ENCODE measurements around the gene RNASET2.

Gene RNASET2

DNA sequence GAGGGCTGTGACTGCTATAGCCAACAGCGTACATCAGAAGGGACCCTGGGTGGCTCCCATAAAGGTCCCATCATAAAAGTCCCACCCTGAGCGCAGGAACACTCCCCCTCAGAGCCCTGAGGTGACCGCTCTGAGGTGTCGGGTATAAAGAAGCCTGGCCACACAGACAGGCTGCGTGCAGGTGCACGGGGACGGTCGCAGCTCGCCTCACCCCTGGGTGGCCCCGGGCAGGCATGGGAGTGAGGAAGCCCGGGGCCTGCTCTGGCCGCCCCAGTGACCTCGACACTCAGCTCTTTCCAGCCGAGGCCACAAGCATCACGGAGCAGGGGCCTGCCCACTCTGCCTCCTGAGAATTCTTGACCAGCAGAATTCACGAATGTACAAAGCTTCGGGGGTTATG lies 14.4 kb upstream of the RNASET2 start:
- no peak for DNase-seq (ENCODE audit: extremely low read depth in 1 of 2, low read depth in 1 of 2)

DNA sequence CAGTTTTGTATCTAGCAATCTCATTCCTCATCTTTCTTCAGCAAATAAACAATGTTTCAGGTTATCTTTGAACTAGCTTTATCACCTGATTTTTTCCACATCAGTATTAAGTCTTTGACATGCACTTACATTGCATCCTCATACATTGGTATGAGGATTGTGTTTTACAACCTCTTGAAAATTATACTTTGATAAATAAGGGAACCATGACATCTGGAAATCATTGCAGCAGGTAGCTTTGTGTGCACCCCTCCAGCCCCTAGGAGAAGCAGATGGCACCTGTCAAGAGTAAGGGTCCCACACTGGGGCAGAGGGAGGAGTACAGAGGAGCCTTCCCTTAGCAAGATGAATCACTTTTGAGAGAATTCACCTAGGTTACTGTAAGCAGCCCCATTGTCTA lies 13.7 kb upstream of the RNASET2 start:
- no peak for DNase-seq (ENCODE audit: extremely low read depth in 1 of 2, low read depth in 1 of 2)

DNA sequence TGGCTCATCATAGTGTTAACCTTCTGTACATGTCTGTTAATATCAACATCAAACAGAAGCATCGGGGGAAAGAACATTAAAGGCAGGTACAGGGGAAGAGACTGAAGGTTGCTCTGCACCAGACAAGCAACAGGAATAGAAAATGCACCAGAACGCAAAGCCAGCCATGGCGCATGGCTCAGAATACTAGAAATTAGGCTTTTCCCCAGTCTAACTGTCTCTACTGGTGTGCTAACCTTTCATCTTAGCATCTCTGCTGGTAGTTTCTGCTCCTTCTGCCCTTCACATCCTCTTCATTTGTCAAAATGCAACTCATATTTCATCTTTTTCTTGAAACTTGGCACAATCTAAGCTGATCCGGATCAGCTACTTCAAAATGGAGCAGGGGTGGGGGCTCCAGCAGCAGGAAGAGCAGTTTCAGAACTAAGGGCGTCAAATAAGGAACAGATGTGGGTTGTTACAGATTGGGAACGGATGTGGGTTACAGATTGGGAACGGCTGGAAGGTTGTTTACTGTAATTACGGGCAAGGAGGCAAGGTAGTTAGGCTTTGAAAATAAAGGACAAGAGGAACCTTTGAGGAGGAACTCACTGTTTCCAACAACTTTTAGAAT lies 13.1 kb upstream of the RNASET2 start:
- no peak for DNase-seq (ENCODE audit: extremely low read depth in 1 of 2, low read depth in 1 of 2)

DNA sequence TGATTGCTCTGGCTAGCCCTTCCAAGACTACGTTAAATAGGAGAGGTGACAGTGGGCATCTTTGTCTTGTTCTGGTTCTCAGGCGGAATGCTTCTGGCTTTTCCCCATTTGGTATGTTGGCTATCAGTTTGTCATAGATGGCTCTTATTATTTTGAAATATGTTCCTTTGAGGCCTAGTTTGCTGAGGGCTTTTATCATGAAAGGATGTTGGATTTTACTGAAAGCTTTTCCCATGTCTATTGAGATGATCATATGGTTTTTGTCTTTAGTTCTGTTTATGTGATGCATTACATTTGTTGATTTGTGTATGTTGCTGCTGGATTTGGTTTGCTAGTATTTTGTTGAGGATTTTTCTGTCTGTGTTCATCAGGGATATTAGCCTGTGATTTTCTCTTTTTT lies 9.9 kb upstream of the RNASET2 start:
- no peak for DNase-seq (ENCODE audit: extremely low read depth in 1 of 2, low read depth in 1 of 2)

DNA sequence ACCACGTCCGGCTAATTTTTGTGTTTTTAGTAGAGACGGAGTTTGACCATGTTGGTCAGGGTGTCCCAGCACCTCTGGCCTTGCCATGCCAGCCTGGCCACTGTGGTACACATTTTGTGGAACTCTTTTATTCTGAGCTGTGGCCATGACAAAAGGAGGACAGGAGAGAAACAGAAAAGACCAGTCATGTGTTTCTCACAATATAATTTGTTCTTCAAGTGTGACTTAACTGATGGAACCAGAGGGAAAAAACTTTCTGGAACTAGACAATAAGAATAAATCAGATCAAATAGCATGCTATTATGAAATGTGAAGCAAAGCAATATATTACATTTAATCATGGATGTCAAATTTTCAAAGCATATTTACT lies 4.2 kb upstream of the RNASET2 start:
- no peak for DNase-seq (ENCODE audit: extremely low read depth in 1 of 2, low read depth in 1 of 2)

DNA sequence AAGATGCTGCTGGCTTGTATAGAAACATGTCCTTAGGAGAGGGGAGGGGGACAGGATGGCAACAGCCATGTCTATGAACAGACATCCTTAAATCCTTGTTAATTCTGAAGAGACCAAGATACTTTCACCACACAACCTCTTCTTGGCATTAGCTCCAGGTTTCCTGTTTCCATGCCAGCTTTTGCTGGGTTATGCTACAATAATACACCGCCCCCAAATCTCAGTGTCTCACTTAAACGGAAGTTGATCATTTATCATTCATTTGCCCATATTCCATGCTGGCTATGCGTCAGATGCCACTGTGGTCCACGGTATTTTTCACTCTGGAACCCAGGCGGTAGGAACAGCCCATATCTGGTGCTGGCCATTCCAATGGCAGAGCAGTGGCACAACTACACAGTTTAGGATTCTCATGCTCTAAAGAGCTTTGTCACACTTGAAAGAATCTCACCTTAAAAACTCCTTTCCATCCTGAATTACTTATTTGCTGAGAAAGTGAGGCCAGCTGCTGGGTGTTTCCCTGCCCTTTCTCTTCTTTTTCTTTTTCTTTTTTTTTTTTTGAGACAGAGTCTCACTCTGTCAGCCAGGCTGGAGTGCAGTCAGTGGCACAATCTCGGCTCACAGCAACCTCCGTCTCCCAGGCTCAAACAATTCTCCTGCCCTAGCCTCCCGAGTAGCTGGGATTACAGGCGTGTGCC lies 3.7 kb upstream of the RNASET2 start:
- DNase-seq (ENCODE audit: extremely low read depth in 1 of 2, low read depth in 1 of 2): no peak

DNA sequence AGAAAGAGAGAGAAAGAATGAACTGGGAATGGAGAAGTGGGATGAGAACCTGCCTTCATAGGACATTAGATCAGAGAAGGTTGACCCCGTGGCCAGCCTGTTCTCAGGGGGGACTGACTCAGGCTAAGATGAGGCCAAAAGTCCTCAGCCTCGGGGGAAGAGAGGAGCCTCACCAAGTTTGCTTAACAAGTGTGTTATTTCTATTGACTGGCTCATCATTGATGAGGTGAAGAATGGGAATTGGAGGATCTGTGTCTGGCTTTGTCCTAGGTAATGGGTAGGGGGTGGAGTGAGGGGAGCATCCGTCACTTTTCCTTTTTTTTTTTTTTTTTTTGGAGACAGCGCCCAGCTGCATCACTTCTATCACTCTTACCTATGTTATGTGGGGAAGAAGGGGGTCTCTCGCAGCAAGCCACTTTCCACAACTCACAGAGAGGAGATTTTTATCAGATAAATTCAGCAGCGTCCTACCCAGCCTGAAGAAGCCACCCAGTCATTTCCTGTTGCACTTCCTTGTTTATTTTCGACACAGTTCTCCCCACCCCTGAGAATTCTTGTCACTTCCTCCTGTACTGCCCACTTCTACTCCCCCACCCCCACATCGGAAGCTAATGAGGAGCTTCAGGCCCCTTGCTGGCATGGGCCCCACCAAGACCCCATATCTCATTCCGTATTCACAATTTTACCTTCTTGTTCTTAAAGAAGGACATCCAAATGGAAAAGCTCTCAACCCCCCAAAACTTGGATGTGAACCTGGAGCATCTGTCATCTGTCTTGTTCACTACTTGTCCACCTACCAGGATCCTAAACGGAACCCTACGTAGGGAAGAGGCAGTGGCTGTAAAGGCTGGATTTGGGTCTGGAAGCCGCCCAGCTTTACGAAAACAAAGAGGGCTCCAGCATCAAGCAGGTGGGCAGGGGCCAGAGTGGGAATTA lies 2.8 kb upstream of the RNASET2 start:
- no peak for DNase-seq (ENCODE audit: extremely low read depth in 1 of 2, low read depth in 1 of 2)

DNA sequence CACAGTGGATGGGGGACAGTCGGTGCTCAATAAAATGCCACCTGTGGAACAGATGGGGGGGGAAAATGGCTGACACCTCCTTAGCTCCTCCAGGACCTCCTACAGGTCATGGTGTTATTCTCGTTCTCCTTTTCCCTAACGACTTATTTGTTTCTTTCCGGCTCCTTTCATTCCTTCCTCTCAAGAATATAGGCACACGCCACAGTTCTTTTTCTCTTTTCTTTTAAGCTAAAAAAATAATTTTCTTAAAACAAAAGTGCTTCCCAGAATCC lies 1.4 kb upstream of the RNASET2 start:
- DNase-seq (ENCODE audit: extremely low read depth in 1 of 2, low read depth in 1 of 2): no peak

DNA sequence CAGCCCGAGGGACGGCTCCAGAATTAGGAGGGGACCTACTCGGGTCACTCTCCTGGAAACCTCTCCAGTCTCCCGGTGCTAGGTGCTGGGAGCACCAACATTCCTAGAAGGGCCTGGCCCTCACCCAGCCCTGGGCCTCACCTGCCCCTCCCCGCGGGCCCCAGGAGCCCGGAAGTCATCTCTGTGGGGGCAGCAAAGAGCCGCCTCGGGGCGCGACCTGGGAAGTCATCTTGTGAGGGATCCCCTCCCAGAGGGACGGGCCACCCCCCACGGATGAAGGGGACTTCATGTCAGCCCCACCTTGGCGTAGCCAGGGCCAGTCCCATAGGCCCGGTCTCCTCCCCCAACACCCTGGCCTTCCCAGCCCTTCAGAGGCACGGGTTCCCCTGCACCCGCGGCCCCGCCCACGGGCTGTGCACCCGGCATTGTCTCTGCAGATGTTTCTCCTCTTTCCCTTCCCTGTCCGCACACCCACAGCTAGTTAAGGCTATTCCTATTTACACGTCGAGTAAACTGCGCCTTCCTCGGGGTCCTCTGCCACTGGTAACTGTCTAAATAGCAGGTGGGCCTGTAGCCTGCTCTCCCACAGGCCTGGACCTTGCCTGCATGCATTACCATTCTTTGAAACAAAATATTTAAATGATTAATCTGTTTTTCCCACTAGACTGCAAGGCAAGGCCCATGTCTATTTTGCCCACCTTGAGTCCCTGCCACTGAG lies 896 bp upstream of the RNASET2 start:
- no peak for DNase-seq (ENCODE audit: extremely low read depth in 1 of 2, low read depth in 1 of 2)

DNA sequence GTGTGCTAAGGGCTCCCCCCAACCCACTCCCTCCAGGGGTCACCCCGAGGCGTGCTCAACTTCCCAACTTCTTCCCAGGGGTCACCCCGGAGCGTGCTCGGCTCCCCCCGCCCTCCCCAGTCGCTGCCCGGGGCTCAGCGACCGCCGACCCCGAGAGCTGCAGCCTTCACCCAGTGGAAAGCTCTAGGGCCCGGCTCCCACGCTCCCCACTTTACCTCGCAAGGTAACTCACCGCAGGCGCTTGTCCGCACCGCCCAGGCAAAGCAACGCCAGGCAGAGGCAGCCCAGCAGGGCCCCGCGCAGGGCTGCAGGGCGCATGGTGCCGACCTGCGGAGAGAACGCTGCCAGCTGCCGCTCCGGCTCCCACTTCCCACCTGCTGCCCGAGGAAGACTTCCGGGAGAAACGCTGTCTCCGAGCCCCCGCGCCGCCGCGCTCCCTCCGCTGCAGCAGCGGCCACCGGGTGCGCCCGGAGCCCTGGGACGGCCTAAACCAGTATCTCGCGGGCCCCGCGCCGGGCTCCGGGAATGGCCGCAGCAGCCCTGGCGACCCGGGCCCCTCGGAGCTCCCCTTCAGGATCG lies 396 bp downstream of the RNASET2 start:
- DNase-seq (ENCODE audit: extremely low read depth in 1 of 2, low read depth in 1 of 2): no peak

DNA sequence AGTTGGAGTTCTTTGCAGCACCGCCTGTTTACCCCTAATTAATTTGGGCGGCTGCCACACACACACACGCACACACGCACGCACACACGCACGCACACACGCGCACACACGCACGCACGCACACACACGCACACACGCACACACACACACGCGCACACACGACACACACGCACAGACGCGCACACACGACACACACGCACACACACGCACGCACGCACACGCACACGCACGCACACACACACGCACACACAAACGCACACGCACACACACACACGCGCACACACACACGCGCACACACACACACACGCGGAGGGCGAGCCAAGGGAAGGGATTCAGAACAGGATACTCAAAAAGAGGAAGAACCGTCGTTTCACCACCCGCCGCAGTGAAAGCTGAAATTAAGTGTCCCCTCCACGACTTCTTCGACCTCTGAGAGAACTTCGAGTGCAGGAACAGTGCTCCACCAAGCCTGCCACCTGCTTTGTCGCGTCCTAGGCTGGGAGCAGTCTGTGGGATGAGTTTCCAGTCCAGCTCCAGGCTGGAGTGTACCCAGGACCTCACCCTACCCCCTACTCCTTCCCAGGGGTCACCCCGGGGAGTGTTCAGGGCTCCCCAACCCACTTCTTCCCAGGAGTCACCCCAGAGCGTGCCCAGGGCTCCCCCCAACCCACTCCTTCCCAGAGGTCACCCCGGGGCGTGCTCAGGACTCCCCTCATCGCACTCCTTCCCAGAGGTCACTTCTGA lies 1.1 kb downstream of the RNASET2 start:
- DNase-seq (ENCODE audit: extremely low read depth in 1 of 2, low read depth in 1 of 2): no peak

DNA sequence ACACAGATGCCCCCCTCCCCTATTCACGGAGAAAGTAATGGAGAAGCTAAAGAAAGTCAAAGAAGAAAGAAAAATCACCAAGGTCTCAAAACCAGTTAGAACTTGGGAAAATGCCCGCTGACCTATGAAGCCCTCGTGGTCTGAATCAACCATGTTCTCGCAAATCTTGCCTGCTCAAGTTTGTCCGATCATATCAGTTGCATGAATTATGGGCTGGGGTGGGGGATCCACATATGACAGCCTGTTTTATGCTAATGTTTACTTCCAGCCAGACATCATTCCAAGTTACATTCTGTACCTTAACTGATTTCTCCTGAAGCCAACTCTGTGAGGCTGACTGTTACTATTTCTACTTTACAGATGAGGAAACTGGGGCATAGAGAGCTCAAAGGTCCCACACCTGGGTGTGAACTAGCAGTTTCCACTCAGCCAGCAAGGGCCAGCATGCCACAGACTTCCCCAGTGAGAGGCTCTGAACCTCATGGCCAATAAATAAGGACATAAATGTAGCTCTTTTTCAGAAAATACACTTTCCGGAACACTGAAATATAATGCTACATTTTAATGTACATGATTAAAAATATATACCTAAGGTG lies 2.1 kb downstream of the RNASET2 start:
- no peak for DNase-seq (ENCODE audit: extremely low read depth in 1 of 2, low read depth in 1 of 2)

DNA sequence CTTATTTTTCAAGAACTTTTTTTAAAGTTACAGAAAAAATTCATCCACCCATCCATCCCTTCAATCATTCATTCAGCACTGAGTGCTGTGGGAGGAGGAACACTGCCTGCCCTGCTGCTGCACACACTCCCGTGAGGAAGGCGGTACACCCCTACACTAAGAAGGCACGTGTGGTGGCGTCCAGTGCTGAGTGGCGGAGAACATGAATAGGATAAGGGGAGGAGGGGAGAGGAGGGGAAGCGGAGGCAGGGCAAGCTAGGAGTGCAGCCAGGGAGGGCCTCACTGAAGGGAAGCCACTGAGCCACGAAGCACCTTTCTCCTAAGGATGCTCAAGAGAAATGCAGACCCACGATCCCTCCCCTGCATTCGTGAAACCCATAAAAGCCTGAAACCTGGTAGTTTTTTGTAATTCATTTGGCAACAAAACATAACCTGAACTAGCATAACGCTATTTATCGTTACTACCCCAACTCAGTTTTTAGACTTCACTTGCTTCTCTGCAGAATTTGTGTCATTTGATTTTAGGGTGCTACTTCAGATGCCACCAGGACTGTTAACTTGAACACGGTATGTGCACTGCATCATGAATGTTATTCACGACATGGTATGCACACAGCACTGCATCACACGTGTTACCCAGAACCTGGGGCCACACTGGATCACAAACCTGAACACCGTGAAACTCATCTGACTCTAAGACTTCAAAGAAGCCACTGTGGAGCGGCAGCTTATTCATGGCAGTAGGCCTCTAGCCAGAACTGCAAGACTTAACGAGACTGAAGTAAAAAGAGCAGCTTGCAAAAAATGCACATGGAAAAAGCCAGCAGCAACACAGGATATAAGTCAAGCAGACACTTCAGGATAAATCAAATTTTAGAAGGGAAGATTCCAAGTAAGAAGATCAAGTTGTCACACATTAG lies 3.5 kb downstream of the RNASET2 start:
- DNase-seq (ENCODE audit: extremely low read depth in 1 of 2, low read depth in 1 of 2): no peak

DNA sequence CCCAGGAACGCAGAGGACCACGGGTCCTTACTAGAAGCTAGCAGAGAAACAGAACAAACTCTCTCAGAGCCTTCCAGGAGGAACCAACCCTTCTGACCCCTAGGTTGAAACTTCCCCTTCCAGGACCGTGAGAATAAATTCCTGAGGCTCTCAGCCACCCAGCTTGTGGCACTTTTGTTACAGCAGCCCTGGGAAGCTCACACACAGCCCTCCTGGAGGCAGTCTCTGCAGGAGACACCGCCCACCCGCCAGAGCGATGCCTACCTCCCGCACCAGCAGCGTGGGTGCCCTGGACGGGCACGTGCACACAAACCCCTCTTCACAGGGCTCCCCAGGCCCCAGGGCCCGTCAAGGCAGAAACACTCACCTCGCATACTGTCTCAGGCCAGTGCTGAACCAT lies 4.2 kb downstream of the RNASET2 start:
- no peak for DNase-seq (ENCODE audit: extremely low read depth in 1 of 2, low read depth in 1 of 2)

DNA sequence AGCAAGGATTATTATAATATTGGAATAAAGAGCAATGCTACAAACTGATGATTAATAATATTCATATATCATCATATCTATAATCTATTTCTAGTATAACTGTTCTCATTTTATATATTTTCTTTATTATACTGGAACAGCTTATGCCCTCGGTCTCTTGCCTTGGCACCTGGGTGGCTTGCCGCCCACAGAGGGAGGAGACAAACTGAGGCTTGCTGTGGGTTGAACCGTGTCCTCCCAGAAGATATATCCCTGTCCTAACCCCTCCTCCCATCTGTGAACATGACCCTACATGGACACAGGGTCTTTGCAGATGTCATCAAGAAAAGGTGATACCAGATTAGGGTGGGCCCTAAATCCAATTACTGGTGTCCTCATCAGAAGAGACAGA lies 4.7 kb downstream of the RNASET2 start:
- DNase-seq (ENCODE audit: extremely low read depth in 1 of 2, low read depth in 1 of 2): no peak

DNA sequence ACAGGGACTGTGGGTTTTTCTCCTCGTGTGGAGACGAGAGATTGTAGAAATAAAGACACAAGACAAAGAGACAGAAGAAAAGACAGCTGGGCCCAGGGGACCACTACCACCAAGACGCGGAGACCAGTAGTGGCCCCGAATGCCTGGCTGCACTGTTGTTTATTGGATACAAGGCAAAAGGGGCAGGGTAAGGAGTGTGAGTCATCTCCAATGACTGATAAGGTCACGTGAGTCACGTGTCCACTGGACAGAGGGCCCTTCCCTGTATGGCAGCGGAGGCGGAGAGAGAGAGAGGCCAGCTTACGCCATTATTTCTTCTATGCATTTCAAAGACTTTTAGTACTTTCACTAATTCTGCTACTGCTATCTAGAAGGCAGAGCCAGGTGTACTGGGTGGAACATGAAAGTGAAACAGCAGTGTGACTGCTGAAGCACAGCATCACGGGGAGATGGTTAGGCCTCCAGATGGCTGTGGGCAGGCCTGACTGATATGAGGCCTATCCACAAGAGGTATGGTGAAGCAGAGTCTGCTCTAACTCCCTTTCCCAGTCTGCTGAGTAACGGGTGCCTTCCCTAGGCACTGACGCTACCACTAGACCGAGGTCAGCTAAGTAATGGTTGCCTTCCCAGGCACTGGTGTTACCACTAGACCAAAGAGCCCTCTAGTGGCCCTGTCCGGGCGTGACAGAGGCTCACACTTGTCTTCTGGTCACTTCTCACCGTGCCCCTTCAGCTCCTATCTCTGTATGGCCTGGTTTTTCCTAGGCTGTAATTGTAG lies 5.3 kb downstream of the RNASET2 start:
- DNase-seq (ENCODE audit: extremely low read depth in 1 of 2, low read depth in 1 of 2): peak; percentile 38 to 86

DNA sequence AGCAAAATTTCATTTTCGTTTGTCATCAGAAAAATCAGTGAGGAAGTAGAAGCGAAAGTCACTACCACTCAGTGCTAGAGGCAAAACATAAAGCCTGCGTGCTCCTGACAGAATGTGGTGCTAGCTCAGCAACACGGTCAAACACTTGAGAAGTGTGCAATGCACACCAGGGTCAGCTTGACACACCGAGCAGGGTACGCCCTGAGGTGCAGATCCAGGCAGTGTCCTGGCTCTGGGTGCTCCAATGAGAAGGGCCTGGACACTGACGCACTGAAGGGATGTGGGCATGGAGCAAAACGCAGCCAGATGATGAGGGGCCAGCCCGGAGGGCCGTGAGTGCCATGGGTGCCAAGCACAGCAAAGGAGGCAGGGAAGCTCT lies 5.9 kb downstream of the RNASET2 start:
- DNase-seq (ENCODE audit: extremely low read depth in 1 of 2, low read depth in 1 of 2): no peak

Data from stimulated activated CD8-positive, alpha-beta memory T cell treated with anti-CD3 and anti-CD28 coated beads, Interleukin-7, amount 100 ng/mL, for 48 hours (primary cell).